ENCODE measurements around the gene TULP4. TPM values are rescaled to one million over a fixed set of nuclear protein-coding genes. Genes with fewer than 3 reads are reported as not detected.

Gene TULP4
- total RNA-seq, 1 experiment from 2014 or later = 52.8 TPM

DNA sequence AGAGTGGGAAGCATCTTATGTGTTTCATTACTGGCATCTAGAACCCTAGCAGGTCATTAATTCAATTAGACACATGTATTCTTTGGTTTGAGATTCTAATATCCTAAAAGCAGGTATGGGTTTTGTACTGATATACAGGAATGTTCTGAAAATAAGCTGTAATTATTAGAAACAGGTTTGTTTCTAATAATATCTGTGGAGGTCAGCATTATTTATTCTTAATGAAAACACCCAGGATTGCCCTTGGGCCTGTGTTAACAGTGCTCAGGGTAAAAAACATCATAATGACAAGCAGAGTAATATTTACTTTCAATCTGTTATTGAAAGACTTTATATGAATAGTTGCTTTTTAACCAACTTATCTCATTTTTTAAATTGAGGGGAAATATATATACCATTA, 8.0 kb upstream of the TULP4 start:
- no peaks in the 10 kb centered on the region for H3K4me1 Mint-ChIP-seq
- no peak for DNase-seq (ENCODE audit: low spot score)
- ChIA-PET POLR2A (no interaction called here), CTCF (no interaction called here)
- peaks cover 17% of the 10 kb centered on the region for H3K36me3 Mint-ChIP-seq
- no peaks in the 10 kb centered on the region for H3K27me3 Mint-ChIP-seq (ENCODE audit: low read depth)
- TF ChIP-seq ATF1 (CRISPR knock-in tag; IDR thresholded peaks at IDR 0.05) (no peak), TCF7 (CRISPR knock-in tag; IDR thresholded peaks at IDR 0.05; ENCODE audit: low read depth) (no peak), IRF2 (CRISPR knock-in tag; IDR thresholded peaks at IDR 0.05; ENCODE audit: borderline replicate concordance, low read depth) (no peak), FOXK1 (CRISPR knock-in tag; IDR thresholded peaks at IDR 0.05) (no peak)
- TF ChIP-seq, protein P1, sequence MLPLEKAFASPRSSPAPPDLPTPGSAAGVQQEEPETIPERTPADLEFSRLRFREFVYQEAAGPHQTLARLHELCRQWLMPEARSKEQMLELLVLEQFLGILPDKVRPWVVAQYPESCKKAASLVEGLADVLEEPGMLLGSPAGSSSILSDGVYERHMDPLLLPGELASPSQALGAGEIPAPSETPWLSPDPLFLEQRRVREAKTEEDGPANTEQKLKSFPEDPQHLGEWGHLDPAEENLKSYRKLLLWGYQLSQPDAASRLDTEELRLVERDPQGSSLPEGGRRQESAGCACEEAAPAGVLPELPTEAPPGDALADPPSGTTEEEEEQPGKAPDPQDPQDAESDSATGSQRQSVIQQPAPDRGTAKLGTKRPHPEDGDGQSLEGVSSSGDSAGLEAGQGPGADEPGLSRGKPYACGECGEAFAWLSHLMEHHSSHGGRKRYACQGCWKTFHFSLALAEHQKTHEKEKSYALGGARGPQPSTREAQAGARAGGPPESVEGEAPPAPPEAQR (CRISPR knock-in tag; IDR thresholded peaks at IDR 0.05) = no peak
- TF ChIP-seq, protein P2, sequence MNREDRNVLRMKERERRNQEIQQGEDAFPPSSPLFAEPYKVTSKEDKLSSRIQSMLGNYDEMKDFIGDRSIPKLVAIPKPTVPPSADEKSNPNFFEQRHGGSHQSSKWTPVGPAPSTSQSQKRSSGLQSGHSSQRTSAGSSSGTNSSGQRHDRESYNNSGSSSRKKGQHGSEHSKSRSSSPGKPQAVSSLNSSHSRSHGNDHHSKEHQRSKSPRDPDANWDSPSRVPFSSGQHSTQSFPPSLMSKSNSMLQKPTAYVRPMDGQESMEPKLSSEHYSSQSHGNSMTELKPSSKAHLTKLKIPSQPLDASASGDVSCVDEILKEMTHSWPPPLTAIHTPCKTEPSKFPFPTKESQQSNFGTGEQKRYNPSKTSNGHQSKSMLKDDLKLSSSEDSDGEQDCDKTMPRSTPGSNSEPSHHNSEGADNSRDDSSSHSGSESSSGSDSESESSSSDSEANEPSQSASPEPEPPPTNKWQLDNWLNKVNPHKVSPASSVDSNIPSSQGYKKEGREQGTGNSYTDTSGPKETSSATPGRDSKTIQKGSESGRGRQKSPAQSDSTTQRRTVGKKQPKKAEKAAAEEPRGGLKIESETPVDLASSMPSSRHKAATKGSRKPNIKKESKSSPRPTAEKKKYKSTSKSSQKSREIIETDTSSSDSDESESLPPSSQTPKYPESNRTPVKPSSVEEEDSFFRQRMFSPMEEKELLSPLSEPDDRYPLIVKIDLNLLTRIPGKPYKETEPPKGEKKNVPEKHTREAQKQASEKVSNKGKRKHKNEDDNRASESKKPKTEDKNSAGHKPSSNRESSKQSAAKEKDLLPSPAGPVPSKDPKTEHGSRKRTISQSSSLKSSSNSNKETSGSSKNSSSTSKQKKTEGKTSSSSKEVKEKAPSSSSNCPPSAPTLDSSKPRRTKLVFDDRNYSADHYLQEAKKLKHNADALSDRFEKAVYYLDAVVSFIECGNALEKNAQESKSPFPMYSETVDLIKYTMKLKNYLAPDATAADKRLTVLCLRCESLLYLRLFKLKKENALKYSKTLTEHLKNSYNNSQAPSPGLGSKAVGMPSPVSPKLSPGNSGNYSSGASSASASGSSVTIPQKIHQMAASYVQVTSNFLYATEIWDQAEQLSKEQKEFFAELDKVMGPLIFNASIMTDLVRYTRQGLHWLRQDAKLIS (CRISPR knock-in tag; IDR thresholded peaks at IDR 0.05; ENCODE audit: borderline replicate concordance) = no peak
- TF ChIP-seq, protein P3, sequence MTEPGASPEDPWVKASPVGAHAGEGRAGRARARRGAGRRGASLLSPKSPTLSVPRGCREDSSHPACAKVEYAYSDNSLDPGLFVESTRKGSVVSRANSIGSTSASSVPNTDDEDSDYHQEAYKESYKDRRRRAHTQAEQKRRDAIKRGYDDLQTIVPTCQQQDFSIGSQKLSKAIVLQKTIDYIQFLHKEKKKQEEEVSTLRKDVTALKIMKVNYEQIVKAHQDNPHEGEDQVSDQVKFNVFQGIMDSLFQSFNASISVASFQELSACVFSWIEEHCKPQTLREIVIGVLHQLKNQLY (CRISPR knock-in tag; IDR thresholded peaks at IDR 0.05) = no peak
- TF ChIP-seq, protein P4, sequence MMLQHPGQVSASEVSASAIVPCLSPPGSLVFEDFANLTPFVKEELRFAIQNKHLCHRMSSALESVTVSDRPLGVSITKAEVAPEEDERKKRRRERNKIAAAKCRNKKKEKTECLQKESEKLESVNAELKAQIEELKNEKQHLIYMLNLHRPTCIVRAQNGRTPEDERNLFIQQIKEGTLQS (CRISPR knock-in tag; conservative IDR thresholded peaks at IDR 0.05) = no peak
- peaks cover 8% of the 10 kb centered on the region for H3K9me3 Mint-ChIP-seq
- no peak for ATAC-seq
- H3K4me3 Mint-ChIP-seq = no peak overlapping the region
- no peak overlapping the region for H3K27ac Mint-ChIP-seq

DNA sequence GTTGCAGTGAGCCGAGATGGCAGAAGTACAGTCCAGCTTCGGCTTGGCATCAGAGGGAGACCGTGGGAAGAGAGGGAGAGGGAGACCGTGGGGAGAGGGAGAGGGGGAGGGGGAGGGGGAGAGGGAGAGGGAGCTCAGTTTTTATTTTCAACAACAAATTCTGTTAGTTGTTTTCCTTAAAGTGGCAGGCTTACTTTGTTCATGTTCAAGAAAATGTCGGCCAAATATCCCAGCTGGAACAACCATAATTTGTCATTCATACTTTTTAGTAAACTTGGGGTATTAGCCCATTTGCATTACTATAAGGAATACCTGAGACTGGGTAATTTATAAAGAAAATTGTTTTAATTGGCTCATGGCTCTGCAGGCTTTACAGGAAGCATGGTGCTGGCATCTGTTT, 2.5 kb upstream of the TULP4 start:
- Mint-ChIP-seq H3K27me3 (ENCODE audit: low read depth) (no peaks in the 10 kb centered on the region), H3K36me3 (peaks cover 53% of the 10 kb centered on the region), H3K27ac (no peak overlapping the region), H3K4me3 (no peak overlapping the region), H3K9me3 (peaks cover 13% of the 10 kb centered on the region), H3K4me1 (peaks cover 31% of the 10 kb centered on the region)
- no peak for TF ChIP-seq ETV6 (CRISPR knock-in tag; IDR thresholded peaks at IDR 0.05)
- TF ChIP-seq, protein P5, sequence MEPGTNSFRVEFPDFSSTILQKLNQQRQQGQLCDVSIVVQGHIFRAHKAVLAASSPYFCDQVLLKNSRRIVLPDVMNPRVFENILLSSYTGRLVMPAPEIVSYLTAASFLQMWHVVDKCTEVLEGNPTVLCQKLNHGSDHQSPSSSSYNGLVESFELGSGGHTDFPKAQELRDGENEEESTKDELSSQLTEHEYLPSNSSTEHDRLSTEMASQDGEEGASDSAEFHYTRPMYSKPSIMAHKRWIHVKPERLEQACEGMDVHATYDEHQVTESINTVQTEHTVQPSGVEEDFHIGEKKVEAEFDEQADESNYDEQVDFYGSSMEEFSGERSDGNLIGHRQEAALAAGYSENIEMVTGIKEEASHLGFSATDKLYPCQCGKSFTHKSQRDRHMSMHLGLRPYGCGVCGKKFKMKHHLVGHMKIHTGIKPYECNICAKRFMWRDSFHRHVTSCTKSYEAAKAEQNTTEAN (CRISPR knock-in tag; IDR thresholded peaks at IDR 0.05) = no peak
- no peak for TF ChIP-seq ZNF219 (CRISPR knock-in tag; IDR thresholded peaks at IDR 0.05; ENCODE audit: borderline replicate concordance)
- no peak for TF ChIP-seq RORB (CRISPR knock-in tag; IDR thresholded peaks at IDR 0.05)
- TF ChIP-seq, protein P6, sequence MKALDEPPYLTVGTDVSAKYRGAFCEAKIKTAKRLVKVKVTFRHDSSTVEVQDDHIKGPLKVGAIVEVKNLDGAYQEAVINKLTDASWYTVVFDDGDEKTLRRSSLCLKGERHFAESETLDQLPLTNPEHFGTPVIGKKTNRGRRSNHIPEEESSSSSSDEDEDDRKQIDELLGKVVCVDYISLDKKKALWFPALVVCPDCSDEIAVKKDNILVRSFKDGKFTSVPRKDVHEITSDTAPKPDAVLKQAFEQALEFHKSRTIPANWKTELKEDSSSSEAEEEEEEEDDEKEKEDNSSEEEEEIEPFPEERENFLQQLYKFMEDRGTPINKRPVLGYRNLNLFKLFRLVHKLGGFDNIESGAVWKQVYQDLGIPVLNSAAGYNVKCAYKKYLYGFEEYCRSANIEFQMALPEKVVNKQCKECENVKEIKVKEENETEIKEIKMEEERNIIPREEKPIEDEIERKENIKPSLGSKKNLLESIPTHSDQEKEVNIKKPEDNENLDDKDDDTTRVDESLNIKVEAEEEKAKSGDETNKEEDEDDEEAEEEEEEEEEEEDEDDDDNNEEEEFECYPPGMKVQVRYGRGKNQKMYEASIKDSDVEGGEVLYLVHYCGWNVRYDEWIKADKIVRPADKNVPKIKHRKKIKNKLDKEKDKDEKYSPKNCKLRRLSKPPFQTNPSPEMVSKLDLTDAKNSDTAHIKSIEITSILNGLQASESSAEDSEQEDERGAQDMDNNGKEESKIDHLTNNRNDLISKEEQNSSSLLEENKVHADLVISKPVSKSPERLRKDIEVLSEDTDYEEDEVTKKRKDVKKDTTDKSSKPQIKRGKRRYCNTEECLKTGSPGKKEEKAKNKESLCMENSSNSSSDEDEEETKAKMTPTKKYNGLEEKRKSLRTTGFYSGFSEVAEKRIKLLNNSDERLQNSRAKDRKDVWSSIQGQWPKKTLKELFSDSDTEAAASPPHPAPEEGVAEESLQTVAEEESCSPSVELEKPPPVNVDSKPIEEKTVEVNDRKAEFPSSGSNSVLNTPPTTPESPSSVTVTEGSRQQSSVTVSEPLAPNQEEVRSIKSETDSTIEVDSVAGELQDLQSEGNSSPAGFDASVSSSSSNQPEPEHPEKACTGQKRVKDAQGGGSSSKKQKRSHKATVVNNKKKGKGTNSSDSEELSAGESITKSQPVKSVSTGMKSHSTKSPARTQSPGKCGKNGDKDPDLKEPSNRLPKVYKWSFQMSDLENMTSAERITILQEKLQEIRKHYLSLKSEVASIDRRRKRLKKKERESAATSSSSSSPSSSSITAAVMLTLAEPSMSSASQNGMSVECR (CRISPR knock-in tag; IDR thresholded peaks at IDR 0.05; ENCODE audit: borderline replicate concordance) = no peak
- TF ChIP-seq RELA (CRISPR knock-in tag; IDR thresholded peaks at IDR 0.05; ENCODE audit: borderline replicate concordance) = no peak
- no peak for ATAC-seq
- POLR2A ChIA-PET = no interaction called here
- CTCF ChIA-PET = interaction anchor here (0.6 kb wide), 1 partner anchor 150 kb away, joined by 3 read pairs; no protein-coding TSS in a partner anchor
- no peak for DNase-seq (ENCODE audit: low spot score)
